K562 (cell line): ENCODE results near the gene ZNF460. TPM values are rescaled to one million over a fixed set of nuclear protein-coding genes. Genes with fewer than 3 reads are reported as not detected.

Source experiments
- ATAC-seq: fragments of 200-7000 bp; cut with Tn5 transposase; 3 replicates; pipeline ENCODE4 v1.9.1; 2020; ENCODE audit warnings: moderate library complexity
- BruUV-seq: library from RNA; stranded (reverse); fragments of 400-500 nt; replicated peaks from 2 replicates; lab custom pipeline; 2021; lab: Mats Ljungman, UMichigan
- CTCF ChIA-PET: fragments of 300-600 bp; formaldehyde crosslinking; extraction: SDS; loops from one replicate; lab custom pipeline; 2021; ENCODE audit warnings: low intra/inter-chr PET ratio; lab: Yijun Ruan, JAX
- POLR2A ChIA-PET: fragments of 300-600, 350-650 bp; sonication (Branson Sonifier 250); formaldehyde crosslinking; extraction: SDS; loops from one replicate; lab custom pipeline; 2021; ENCODE audit warnings: antibody characterized with exemption, inconsistent platforms; lab: Yijun Ruan, JAX
- DNase-seq, 4 experiments: peaks; one replicate each; pipeline versions ENCODE4 v3.0.0 to v3.0.0-alpha.2; 2011 to 2018; ENCODE audit warnings: low spot score in 3 of 4, mixed read lengths in 3 of 4; ENCODE audit errors: extremely low read depth in 1 of 4
- FAIRE-seq: peaks from 2 replicates; lab custom pipeline; 2011; peaks lifted over from hg19 to GRCh38; lab: Jason Lieb, UNC
- H2AFZ ChIP-seq: 2 replicates; pipeline ENCODE4 v1.6.0; 2011; ENCODE audit warnings: low read depth, low read length, control low read depth, inconsistent platforms
- H3K27ac ChIP-seq: fragments of 200-600 bp; 3 replicates; pipeline ENCODE4 v1.8.0; 2011; ENCODE audit warnings: low read depth, mild to moderate bottlenecking, control low read depth, inconsistent platforms, low read length, moderate library complexity, mixed read lengths; ENCODE audit errors: extremely low read depth
- H3K27me3 ChIP-seq, 2 experiments: fragments of 300-600 bp in 1 of 2; 2 replicates in 1 of 2; 3 replicates in 1 of 2; pipeline versions ENCODE4 v1.6.0 to v1.8.0; 2011; ENCODE audit warnings: inconsistent platforms in 2 of 2, low read length in 2 of 2, mild to moderate bottlenecking in 1 of 2, mixed read lengths in 1 of 2, moderate library complexity in 1 of 2; ENCODE audit not compliant: control insufficient read depth in 2 of 2, insufficient read depth in 2 of 2
- H3K36me3 ChIP-seq: fragments of 300-600 bp; 3 replicates; pipeline ENCODE4 v1.8.0; 2011; ENCODE audit warnings: mild to moderate bottlenecking, low read length, inconsistent platforms; ENCODE audit not compliant: control insufficient read depth, insufficient read depth
- H3K4me1 ChIP-seq, 2 experiments: fragments of 200-600 bp in 1 of 2; replicated peaks in 1 of 2; 2 replicates in 1 of 2; 3 replicates in 1 of 2; pipeline versions ENCODE4 v1.5.1 to v1.8.0; 2011; ENCODE audit warnings: inconsistent platforms in 2 of 2, low read length in 2 of 2, mild to moderate bottlenecking in 1 of 2, mixed read lengths in 1 of 2, moderate library complexity in 1 of 2; ENCODE audit not compliant: control insufficient read depth in 2 of 2, insufficient read depth in 2 of 2
- H3K4me2 ChIP-seq: 2 replicates; pipeline ENCODE4 v1.6.1; 2011; ENCODE audit warnings: low read length, control low read depth, inconsistent platforms, mixed read lengths; ENCODE audit not compliant: insufficient read depth
- H3K4me3 ChIP-seq: fragments of 200-600 bp; sonication (generic), shearing (Covaris generic); 2 replicates; pipeline ENCODE4 v1.5.1; 2016; ENCODE audit warnings: control low read depth, inconsistent platforms
- H3K79me2 ChIP-seq: fragments of 200-600 bp; 3 replicates; pipeline ENCODE4 v1.8.0; 2011; ENCODE audit warnings: low read length, inconsistent platforms; ENCODE audit not compliant: control insufficient read depth, insufficient read depth
- H3K9ac ChIP-seq, 2 experiments: 2 replicates each; pipeline versions ENCODE4 v1.6.0 to v1.6.1; 2011; ENCODE audit warnings: low read depth in 2 of 2, low read length in 2 of 2, control low read depth in 1 of 2, inconsistent platforms in 1 of 2, mild to moderate bottlenecking in 1 of 2, mixed read lengths in 1 of 2; ENCODE audit not compliant: insufficient read depth in 1 of 2
- H3K9me1 ChIP-seq: one replicate; pipeline ENCODE4 v1.6.0; 2011; ENCODE audit warnings: inconsistent platforms, mild to moderate bottlenecking, low read length, moderate library complexity; ENCODE audit not compliant: control insufficient read depth, insufficient read depth
- H3K9me3 ChIP-seq: replicated peaks from 2 replicates; pipeline ENCODE4 v1.5.1; 2011; ENCODE audit warnings: low read depth, low read length, inconsistent platforms; ENCODE audit not compliant: control insufficient read depth, insufficient read depth
- H4K20me1 ChIP-seq: replicated peaks from 2 replicates; pipeline ENCODE4 v1.6.1; 2011; ENCODE audit warnings: low read length, inconsistent platforms, mixed read lengths; ENCODE audit not compliant: control insufficient read depth, insufficient read depth
- ATF1 ChIP-seq, 2 experiments: fragments of 450-650 bp in 1 of 2; IDR thresholded peaks; 2 replicates each; pipeline ENCODE4 v1.6.1; 2016; ENCODE audit warnings: missing compliant biosample characterization in 1 of 2, missing genetic modification characterization in 1 of 2
- BRD9 ChIP-seq: fragments of 450-650 bp; IDR thresholded peaks from 2 replicates; pipeline ENCODE4 v1.6.1; 2018; ENCODE audit warnings: low read depth; ENCODE audit not compliant: partially characterized antibody
- CC2D1A ChIP-seq: fragments of 450-650 bp; IDR thresholded peaks from 2 replicates; pipeline ENCODE4 v1.6.1; 2017; ENCODE audit warnings: mild to moderate bottlenecking
- CXXC5 ChIP-seq: fragments of 250-450 bp; sonication (Bioruptor Pico); IDR thresholded peaks from 2 replicates; pipeline ENCODE4 v1.8.0; 2022; ENCODE audit warnings: inconsistent platforms, mild to moderate bottlenecking, moderate library complexity
- OTX1 ChIP-seq: fragments of 450-650 bp; formaldehyde crosslinking; IDR thresholded peaks from 2 replicates; pipeline ENCODE4 v1.4.0; 2022; ENCODE audit warnings: mild to moderate bottlenecking
- RBM17 ChIP-seq: fragments of 200-400 bp; formaldehyde crosslinking; IDR thresholded peaks from 2 replicates; pipeline ENCODE4 v1.6.1; 2017; ENCODE audit warnings: low read depth, mild to moderate bottlenecking, low read length, borderline replicate concordance
- SUPT5H ChIP-seq: fragments of 450-650 bp; IDR thresholded peaks from 2 replicates; pipeline ENCODE4 v1.6.1; 2016
- ZNF24 ChIP-seq: fragments of 450-650 bp; IDR thresholded peaks from 2 replicates; pipeline ENCODE4 v1.6.1; 2016
- WGBS: fragments of 100-300 bp; shearing (Covaris generic); methylation state at CpG from one replicate; pipeline ENCODE4 v1.1.6; 2016; ENCODE audit warnings: low coverage, mixed read lengths; ENCODE audit not compliant: insufficient coverage; ENCODE audit errors: missing lambda C conversion rate; 5-methylcytosine and 5-hydroxymethylcytosine counted together
- in situ Hi-C: fragments of 300-500 bp; cut with MboI; formaldehyde crosslinking; loops from 4 replicates; pipeline ENCODE4 v1.15.0; 2018; ENCODE audit warnings: inconsistent platforms, mixed read lengths
- intact Hi-C: fragments of 100-400 bp; cut with micrococcal nuclease; formaldehyde crosslinking; loops from 2 replicates; pipeline ENCODE4 v1.14.2; 2022
- polyA plus RNA-seq, 8 experiments: library from polyadenylated mRNA; depleted of rRNA in 4 of 8; stranded (reverse) in 5 of 8; unstranded in 3 of 8; fragments of >200 nt; fragmentation: Nextera tagmentation in 2 of 8; fragmentation: Illumina TruSeq in 1 of 8; extraction: Ambion mirVana in 2 of 8; extraction: Trizol in 1 of 8; gene quantifications; 2 replicates each; pipeline versions ENCODE4 v1.2.1 to v1.2.3, GENCODE V29; 2011 to 2014; ENCODE audit warnings: inconsistent platforms in 1 of 8, missing spikeins in 1 of 8
- total RNA-seq, 7 experiments: library from RNA; depleted of rRNA in 6 of 7; stranded (reverse); fragments of >200 nt in 6 of 7; fragmentation: Illumina TruSeq in 2 of 7; extraction: Trizol in 2 of 7; gene quantifications; 2 replicates each; pipeline versions ENCODE4 v1.2.1 to v1.2.3, GENCODE V29; 2011 to 2021; ENCODE audit warnings: low replicate concordance in 1 of 7
- TF ChIP-seq, protein P1 (sequence below), 2 experiments: IDR thresholded peaks; 2 replicates each; pipeline ENCODE4 v1.6.1; 2012; ENCODE audit warnings: improper control_type of control experiment in 2 of 2, low read depth in 2 of 2, low read length in 2 of 2, borderline replicate concordance in 1 of 2

Gene ZNF460
- total and polyA plus RNA-seq, 9 of the 15 experiments (the other 6 are each of a cell fraction or from before 2014, with no cell fraction given): 0.45 to 36.2 (median 16.6) TPM

DNA sequence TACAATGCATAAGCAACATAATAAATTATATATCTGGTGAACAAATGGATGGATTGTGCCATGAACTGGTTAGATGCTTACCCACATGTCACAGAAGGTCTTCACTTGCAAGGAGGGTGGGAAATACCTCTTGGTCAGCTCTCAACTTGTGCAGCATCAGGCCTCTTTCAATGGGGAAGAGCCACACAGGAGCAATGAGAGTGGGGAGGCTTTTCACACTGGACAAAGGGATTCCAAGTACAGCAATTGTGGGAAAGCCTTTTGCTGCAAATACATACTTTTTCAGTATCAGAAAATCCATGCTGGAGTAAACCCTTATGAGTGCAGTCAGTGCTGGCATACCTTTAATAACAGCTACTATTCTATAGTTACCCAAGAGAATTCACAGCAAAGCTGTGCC, 28.2 kb downstream of the ZNF460 start (continued):
- 0 out of 2 replicates have a peak, but pooled peaks have one; percentile 27 for TF ChIP-seq SUPT5H

DNA sequence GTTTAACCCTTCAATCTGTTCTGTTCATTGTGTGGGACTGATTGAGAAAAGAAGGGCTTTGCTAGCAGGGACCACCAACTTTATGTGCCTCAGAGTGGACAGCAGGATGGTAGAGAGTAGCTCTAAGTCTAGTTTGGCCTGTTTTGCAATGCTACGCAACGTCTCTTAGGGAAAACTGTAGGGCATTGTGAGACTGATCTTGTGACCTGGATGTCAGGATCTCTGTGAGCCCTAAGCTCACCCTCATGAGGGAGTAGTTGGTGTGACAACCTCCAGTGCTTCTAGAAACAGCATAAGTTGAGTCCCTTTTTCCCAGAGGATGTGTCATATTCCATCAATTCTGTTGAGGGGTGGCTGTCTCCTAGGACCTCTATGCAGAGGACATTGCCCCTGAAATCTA, 30.5 kb downstream of the ZNF460 start:
- H3K9me1 ChIP-seq: no peaks in the 10 kb centered on the region
- DNase-seq (no peak), ATAC-seq (no peak)
- H3K9ac ChIP-seq: no peak overlapping the region
- H3K27ac ChIP-seq: no peak overlapping the region
- WGBS: 26% methylated on average over 2 of the region's 2 CpGs
- H3K4me2 ChIP-seq: no peak overlapping the region
- no peak overlapping the region for H3K4me3 ChIP-seq
- no peak for TF ChIP-seq RBM17
- no peak for TF ChIP-seq ATF1 (CRISPR knock-in tag; IDR thresholded peaks at IDR 0.05)
- TF ChIP-seq ATF1 (tag; IDR thresholded peaks at IDR 0.05): no peak
- no peak for TF ChIP-seq ZNF24
- TF ChIP-seq, protein P1, sequence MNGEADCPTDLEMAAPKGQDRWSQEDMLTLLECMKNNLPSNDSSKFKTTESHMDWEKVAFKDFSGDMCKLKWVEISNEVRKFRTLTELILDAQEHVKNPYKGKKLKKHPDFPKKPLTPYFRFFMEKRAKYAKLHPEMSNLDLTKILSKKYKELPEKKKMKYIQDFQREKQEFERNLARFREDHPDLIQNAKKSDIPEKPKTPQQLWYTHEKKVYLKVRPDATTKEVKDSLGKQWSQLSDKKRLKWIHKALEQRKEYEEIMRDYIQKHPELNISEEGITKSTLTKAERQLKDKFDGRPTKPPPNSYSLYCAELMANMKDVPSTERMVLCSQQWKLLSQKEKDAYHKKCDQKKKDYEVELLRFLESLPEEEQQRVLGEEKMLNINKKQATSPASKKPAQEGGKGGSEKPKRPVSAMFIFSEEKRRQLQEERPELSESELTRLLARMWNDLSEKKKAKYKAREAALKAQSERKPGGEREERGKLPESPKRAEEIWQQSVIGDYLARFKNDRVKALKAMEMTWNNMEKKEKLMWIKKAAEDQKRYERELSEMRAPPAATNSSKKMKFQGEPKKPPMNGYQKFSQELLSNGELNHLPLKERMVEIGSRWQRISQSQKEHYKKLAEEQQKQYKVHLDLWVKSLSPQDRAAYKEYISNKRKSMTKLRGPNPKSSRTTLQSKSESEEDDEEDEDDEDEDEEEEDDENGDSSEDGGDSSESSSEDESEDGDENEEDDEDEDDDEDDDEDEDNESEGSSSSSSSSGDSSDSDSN (IDR thresholded peaks at IDR 0.05; ENCODE audit: borderline replicate concordance in 1 of 2, low read depth in 2 of 2, low read length in 2 of 2): no peak
- TF ChIP-seq CXXC5: no peak
- no peak for TF ChIP-seq CC2D1A
- TF ChIP-seq OTX1 (CRISPR knock-in tag): no peak
- no peak for TF ChIP-seq BRD9
- TF ChIP-seq, all 486 proteins: peak for 0
- H3K9me3 ChIP-seq: no peaks in the 10 kb centered on the region; the same call in 1 of the 2 replicates
- H3K36me3 ChIP-seq: no peaks in the 10 kb centered on the region
- FAIRE-seq: no peak
- no peaks in the 10 kb centered on the region for H3K27me3 ChIP-seq
- CTCF ChIA-PET: no interaction called here
- POLR2A ChIA-PET: interaction anchor here (0.6 to 1.3 kb wide), 3 partner anchors 9 to 39 kb away, joined by 3 to 9 read pairs (median 4); no protein-coding TSS in a partner anchor
- H3K4me1 ChIP-seq: no peaks in the 10 kb centered on the region
- no peak overlapping the region for H2AFZ ChIP-seq
- in situ Hi-C loops (no loop called here), intact Hi-C loops (no loop called here)
- BruUV-seq: no TSS peak
- H3K79me2 ChIP-seq: no peaks in the 10 kb centered on the region
- no peaks in the 10 kb centered on the region for H4K20me1 ChIP-seq
